Measurements from ENCODE around the gene SLC9A9. TPM values are rescaled to one million over a fixed set of nuclear protein-coding genes. Genes with fewer than 3 reads are reported as not detected.

The SLC9A9 gene
- total and polyA plus RNA-seq, 2 of the 8 experiments (the other 6 are each of a cell fraction or from before 2014, with no cell fraction given), result 0.48 to 1.1 TPM

DNA sequence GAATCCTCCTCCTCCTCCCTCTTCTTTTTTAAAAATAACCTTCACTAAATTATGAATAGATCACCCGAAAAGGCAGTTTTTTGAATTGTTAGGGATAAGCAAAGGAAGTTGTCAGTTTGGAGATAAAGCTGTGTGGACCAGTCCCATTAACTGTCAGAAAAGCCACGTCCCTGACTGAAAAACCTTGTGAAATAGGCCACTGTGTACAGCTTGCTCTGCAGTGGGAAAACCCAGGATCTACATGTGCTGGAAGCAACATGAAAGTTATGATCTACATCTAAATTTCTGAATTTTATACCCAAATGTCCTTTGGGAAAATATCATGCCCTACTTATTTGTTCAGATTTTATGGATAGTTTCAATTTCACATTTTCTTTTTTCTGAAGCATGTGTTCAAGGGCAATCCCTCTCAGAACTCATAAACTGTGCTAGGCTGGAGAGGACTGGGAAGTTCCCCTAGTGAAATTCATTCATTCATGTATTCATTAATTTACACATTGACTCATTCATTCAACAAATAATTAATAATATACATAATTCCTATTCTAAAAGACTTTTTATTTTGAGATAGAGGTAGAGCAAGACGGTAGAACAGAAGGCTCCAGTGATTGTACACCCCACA lies 149.5 kb downstream of the SLC9A9 start:
- WGBS, 2 experiments (ENCODE audit: extremely low coverage in 1 of 2, insufficient coverage in 1 of 2, insufficient read length in 1 of 2, insufficient replicate concordance in 2 of 2, low coverage in 1 of 2, low lambda C conversion rate in 2 of 2, missing lambda C conversion rate in 1 of 2), result 85% methylated on average over 3 of the region's 3 CpGs; no CpG with 5 or more reads in 1 of the 2 experiments
- H3K4me2 ChIP-seq (ENCODE audit: insufficient read depth in 1 of 2, low read depth in 2 of 2, low read length in 2 of 2), result no peak overlapping the region
- H2BK12ac ChIP-seq (ENCODE audit: low read depth, low read length), result no peak overlapping the region
- no peak overlapping the region for H2BK20ac ChIP-seq (ENCODE audit: low read length)
- no peaks in the 10 kb centered on the region for H3K23me2 ChIP-seq (ENCODE audit: low read depth, low read length)
- H3K23ac ChIP-seq (ENCODE audit: insufficient read length), result no peak overlapping the region
- no peak overlapping the region for H2BK15ac ChIP-seq (ENCODE audit: low read length)
- H3K56ac ChIP-seq (replicated peaks; ENCODE audit: insufficient read length, low read depth, low read length), result no peak overlapping the region
- H2AFZ ChIP-seq (ENCODE audit: low read length), result no peak overlapping the region
- H3K27ac ChIP-seq (ENCODE audit: low read depth, low read length), result no peak overlapping the region
- no peaks in the 10 kb centered on the region for H3K27me3 ChIP-seq (replicated peaks in 1 of 4; ENCODE audit: control insufficient read depth in 3 of 4, extremely low read depth in 1 of 4, insufficient read depth in 3 of 4, low read length in 3 of 4)
- H2BK120ac ChIP-seq (replicated peaks; ENCODE audit: low read depth, low read length), result no peak overlapping the region
- no peak overlapping the region for H4K8ac ChIP-seq (ENCODE audit: extremely low read depth, insufficient read depth, low read length)
- no peak overlapping the region for H3K4ac ChIP-seq (replicated peaks; ENCODE audit: insufficient read length, low read depth, low read length)
- no peaks in the 10 kb centered on the region for H3K4me1 ChIP-seq (replicated peaks in 1 of 4; ENCODE audit: control insufficient read depth in 3 of 4, insufficient read depth in 4 of 4, low read length in 3 of 4)
- no peaks in the 10 kb centered on the region for H4K20me1 ChIP-seq (replicated peaks in 1 of 2; ENCODE audit: control insufficient read depth in 1 of 2, insufficient read depth in 2 of 2, low read length in 2 of 2)
- no peak for FAIRE-seq
- no peaks in the 10 kb centered on the region for H3K79me2 ChIP-seq (ENCODE audit: control insufficient read depth in 1 of 2, insufficient read depth in 2 of 2, low read length in 2 of 2)
- no peaks in the 10 kb centered on the region for H3K36me3 ChIP-seq (ENCODE audit: control insufficient read depth in 2 of 4, insufficient read depth in 4 of 4, low read length in 3 of 4)
- no peaks in the 10 kb centered on the region for H3K9me3 ChIP-seq (ENCODE audit: insufficient read depth in 2 of 2, low read depth in 1 of 2, low read length in 1 of 2)
- H3K18ac ChIP-seq (ENCODE audit: extremely low read depth, low read length), result no peak overlapping the region
- H3K4me3 ChIP-seq (ENCODE audit: extremely low read depth in 1 of 4, insufficient read depth in 2 of 4, low read depth in 3 of 4, low read length in 4 of 4), result no peak overlapping the region
- ChIA-PET CTCF (ENCODE audit: partially characterized antibody) (interaction anchor here (0.6 to 2.0 kb wide), 4 partner anchors 13 to 336 kb away, joined by 3 to 10 read pairs (median 3); no protein-coding TSS in a partner anchor), POLR2A (ENCODE audit: partially characterized antibody) (no interaction called here)
- no peak overlapping the region for H2BK5ac ChIP-seq (ENCODE audit: low read depth, low read length)
- H3K9ac ChIP-seq (replicated peaks in 1 of 4; ENCODE audit: extremely low read depth in 1 of 4, low read depth in 3 of 4, low read length in 3 of 4), result no peak overlapping the region
- no peak overlapping the region for H3K14ac ChIP-seq (ENCODE audit: insufficient read length)
- H3K79me1 ChIP-seq (ENCODE audit: low read depth, low read length), result no peaks in the 10 kb centered on the region
- H2AK5ac ChIP-seq (ENCODE audit: low read depth, low read length), result no peak overlapping the region
- H4K5ac ChIP-seq (ENCODE audit: insufficient read length, low read depth, low read length), result no peak overlapping the region
- no peak overlapping the region for H4K91ac ChIP-seq (replicated peaks; ENCODE audit: insufficient read length, low read length)
- DNase-seq (ENCODE audit: low read depth in 1 of 2, low spot score in 2 of 2), result no peak
- TF ChIP-seq JUN (IDR thresholded peaks at IDR 0.05; ENCODE audit: low read depth, low read length) (no peak), RAD21 (IDR thresholded peaks at IDR 0.05 in 1 of 2, conservative IDR thresholded peaks at IDR 0.05 in 1 of 2; ENCODE audit: low read depth in 2 of 2, low read length in 2 of 2) (no peak), SUZ12 (IDR thresholded peaks at IDR 0.05; ENCODE audit: low read length) (no peak), RFX5 (IDR thresholded peaks at IDR 0.05; ENCODE audit: borderline replicate concordance, low read depth, low read length) (no peak), KDM4A (IDR thresholded peaks at IDR 0.05; ENCODE audit: low read depth, low read length, severe bottlenecking) (no peak), HDAC6 (IDR thresholded peaks at IDR 0.05; ENCODE audit: low read depth, low read length) (no peak), KDM5A (IDR thresholded peaks at IDR 0.05; ENCODE audit: low read length) (no peak), MAX (IDR thresholded peaks at IDR 0.05) (no peak), BRCA1 (IDR thresholded peaks at IDR 0.05; ENCODE audit: low read depth, low read length) (no peak), BACH1 (IDR thresholded peaks at IDR 0.05; ENCODE audit: low read length) (no peak), EP300 (IDR thresholded peaks at IDR 0.05; ENCODE audit: borderline replicate concordance in 1 of 2, low read depth in 2 of 2, low read length in 2 of 2) (no peak), SP4 (IDR thresholded peaks at IDR 0.05; ENCODE audit: low read length) (no peak), PHF8 (conservative IDR thresholded peaks at IDR 0.05; ENCODE audit: low read depth, low read length) (no peak)
